GM12872 (cell line): ENCODE results near the gene POLN.

Experiments
- CTCF ChIP-seq: IDR thresholded peaks from 3 replicates; pipeline ENCODE4 v1.5.1; 2011; ENCODE audit warnings: low read depth, mild to moderate bottlenecking, low read length, moderate library complexity; ENCODE audit not compliant: insufficient read depth

Gene POLN

GRCh38 chr4:2071252-2071911 lies 170.5 kb downstream of the POLN start:
- TF ChIP-seq CTCF: no peak

GRCh38 chr4:2070421-2071251 lies 171.3 kb downstream of the POLN start:
- no peak for TF ChIP-seq CTCF

- no peak for TF ChIP-seq CTCF
Measured at GRCh38 chr4:2069986-2070385, 171.9 kb downstream of the POLN start.

- TF ChIP-seq CTCF: no peak
Measured at GRCh38 chr4:2069161-2069971, 172.6 kb downstream of the POLN start.

- TF ChIP-seq CTCF: no peak
Measured at GRCh38 chr4:2068566-2068965, 173.4 kb downstream of the POLN start.

- TF ChIP-seq CTCF: no peak
Measured at GRCh38 chr4:2068198-2068470, 173.8 kb downstream of the POLN start.

GRCh38 chr4:2067446-2068197 lies 174.3 kb downstream of the POLN start:
- TF ChIP-seq CTCF: no peak
